ENCODE results near the gene BAZ2B. TPM values are rescaled to one million over a fixed set of nuclear protein-coding genes. Genes with fewer than 3 reads are reported as not detected.

The BAZ2B gene
- total RNA-seq, 1 donor from 2014 or later: 69.8 TPM

- Mint-ChIP-seq H3K9me3 (ENCODE audit: unreplicated experiment) (no peaks in the 10 kb centered on the region), H3K4me1 (ENCODE audit: low read depth, unreplicated experiment) (peaks cover 13% of the 10 kb centered on the region), H3K27ac (ENCODE audit: unreplicated experiment) (peak within 1 kb of the TSS; percentile 82), H3K27me3 (ENCODE audit: low read depth, unreplicated experiment) (no peaks in the 10 kb centered on the region), H3K4me3 (ENCODE audit: unreplicated experiment) (peak within 1 kb of the TSS; percentile 92), H3K36me3 (ENCODE audit: low read depth, unreplicated experiment) (no peaks in the 10 kb centered on the region)
- Histone ChIP-seq H3K36me3 (ENCODE audit: insufficient read depth, low read length) (no peaks in the 10 kb centered on the region), H3K9ac (ENCODE audit: low read length) (peak within 1 kb of the TSS; percentile 84), H3K4me2 (ENCODE audit: low read length) (peak within 1 kb of the TSS; percentile 95), H3K79me2 (ENCODE audit: insufficient read depth, low read length) (no peaks in the 10 kb centered on the region), H4K20me1 (ENCODE audit: insufficient read depth, low read length) (no peaks in the 10 kb centered on the region), H3K9me3 (ENCODE audit: insufficient read depth, low read depth, low read length) (no peaks in the 10 kb centered on the region), H3K4me3 (ENCODE audit: insufficient read depth, low read depth, low read length) (peak within 1 kb of the TSS; percentile 78), H2AFZ (ENCODE audit: low read depth, low read length) (peak within 1 kb of the TSS; percentile 99), H3K27ac (ENCODE audit: low read depth, low read length) (peak within 1 kb of the TSS; percentile 77), H3K27me3 (ENCODE audit: insufficient read depth, low read length) (no peaks in the 10 kb centered on the region), H3K4me1 (ENCODE audit: insufficient read depth, low read length) (peaks cover 20% of the 10 kb centered on the region)
- FAIRE-seq (no peak), DNase-seq (ENCODE audit: low read depth) (peak; percentile 33)
- TF ChIP-seq EZH2 (IDR thresholded peaks at IDR 0.05; ENCODE audit: insufficient read depth, low read length) (no peak), CTCF (IDR thresholded peaks at IDR 0.05; ENCODE audit: insufficient read depth, low read depth, low read length) (no peak)
Measured at GRCh38 chr2:159285929-159286708, 330.2 kb downstream of the BAZ2B start, which contains the start of gene WDSUB1. TSS of gene WDSUB1 (minus strand) at chr2:159286703. CDS start at chr2:159283069, 3,634 bp downstream.

- FAIRE-seq (no peak), DNase-seq (ENCODE audit: low read depth) (no peak)
- peak overlapping the region; percentile 78 for H3K4me3 ChIP-seq (ENCODE audit: insufficient read depth, low read depth, low read length)
- no peaks in the 10 kb centered on the region for H3K9me3 ChIP-seq (ENCODE audit: insufficient read depth, low read depth, low read length)
- no peaks in the 10 kb centered on the region for H4K20me1 ChIP-seq (ENCODE audit: insufficient read depth, low read length)
- Mint-ChIP-seq H3K4me3 (ENCODE audit: unreplicated experiment) (peak overlapping the region; percentile 92), H3K36me3 (ENCODE audit: low read depth, unreplicated experiment) (no peaks in the 10 kb centered on the region), H3K9me3 (ENCODE audit: unreplicated experiment) (no peaks in the 10 kb centered on the region), H3K4me1 (ENCODE audit: low read depth, unreplicated experiment) (peaks cover 8% of the 10 kb centered on the region), H3K27ac (ENCODE audit: unreplicated experiment) (no peak overlapping the region), H3K27me3 (ENCODE audit: low read depth, unreplicated experiment) (no peaks in the 10 kb centered on the region)
- peak overlapping the region; percentile 99 for H2AFZ ChIP-seq (ENCODE audit: low read depth, low read length)
- H3K9ac ChIP-seq (ENCODE audit: low read length): peak overlapping the region; percentile 84
- H3K36me3 ChIP-seq (ENCODE audit: insufficient read depth, low read length): no peaks in the 10 kb centered on the region
- no peaks in the 10 kb centered on the region for H3K79me2 ChIP-seq (ENCODE audit: insufficient read depth, low read length)
- H3K27me3 ChIP-seq (ENCODE audit: insufficient read depth, low read length): no peaks in the 10 kb centered on the region
- H3K4me1 ChIP-seq (ENCODE audit: insufficient read depth, low read length): peaks cover 15% of the 10 kb centered on the region
- TF ChIP-seq CTCF (IDR thresholded peaks at IDR 0.05; ENCODE audit: insufficient read depth, low read depth, low read length): no peak
- TF ChIP-seq EZH2 (IDR thresholded peaks at IDR 0.05; ENCODE audit: insufficient read depth, low read length): no peak
- H3K4me2 ChIP-seq (ENCODE audit: low read length): peak overlapping the region; percentile 95
- no peak overlapping the region for H3K27ac ChIP-seq (ENCODE audit: low read depth, low read length)
Measured at GRCh38 chr2:159285433-159285832, 330.9 kb downstream of the BAZ2B start.

- no peak overlapping the region for H3K27ac Mint-ChIP-seq (ENCODE audit: unreplicated experiment)
- H3K27ac ChIP-seq (ENCODE audit: low read depth, low read length): no peak overlapping the region
- H3K9ac ChIP-seq (ENCODE audit: low read length): no peak overlapping the region
- no peak overlapping the region for H2AFZ ChIP-seq (ENCODE audit: low read depth, low read length)
- no peaks in the 10 kb centered on the region for H3K36me3 Mint-ChIP-seq (ENCODE audit: low read depth, unreplicated experiment)
- FAIRE-seq: no peak
- no peak overlapping the region for H3K4me3 Mint-ChIP-seq (ENCODE audit: unreplicated experiment)
- H3K79me2 ChIP-seq (ENCODE audit: insufficient read depth, low read length): no peaks in the 10 kb centered on the region
- no peak overlapping the region for H3K4me2 ChIP-seq (ENCODE audit: low read length)
- H3K27me3 ChIP-seq (ENCODE audit: insufficient read depth, low read length): no peaks in the 10 kb centered on the region
- peaks cover 4% of the 10 kb centered on the region for H3K4me1 Mint-ChIP-seq (ENCODE audit: low read depth, unreplicated experiment)
- no peaks in the 10 kb centered on the region for H3K27me3 Mint-ChIP-seq (ENCODE audit: low read depth, unreplicated experiment)
- H3K9me3 Mint-ChIP-seq (ENCODE audit: unreplicated experiment): no peaks in the 10 kb centered on the region
- H4K20me1 ChIP-seq (ENCODE audit: insufficient read depth, low read length): no peaks in the 10 kb centered on the region
- TF ChIP-seq CTCF (IDR thresholded peaks at IDR 0.05; ENCODE audit: insufficient read depth, low read depth, low read length) (no peak), EZH2 (IDR thresholded peaks at IDR 0.05; ENCODE audit: insufficient read depth, low read length) (no peak)
- no peaks in the 10 kb centered on the region for H3K9me3 ChIP-seq (ENCODE audit: insufficient read depth, low read depth, low read length)
- H3K4me1 ChIP-seq (ENCODE audit: insufficient read depth, low read length): peaks cover 12% of the 10 kb centered on the region
- DNase-seq (ENCODE audit: low read depth): no peak
- no peak overlapping the region for H3K4me3 ChIP-seq (ENCODE audit: insufficient read depth, low read depth, low read length)
- no peaks in the 10 kb centered on the region for H3K36me3 ChIP-seq (ENCODE audit: insufficient read depth, low read length)
Measured at GRCh38 chr2:159283529-159283928, 332.8 kb downstream of the BAZ2B start.

Measured in astrocyte (in vitro differentiated cells and primary cell).